ENCODE results near the gene ERFL.

DNA sequence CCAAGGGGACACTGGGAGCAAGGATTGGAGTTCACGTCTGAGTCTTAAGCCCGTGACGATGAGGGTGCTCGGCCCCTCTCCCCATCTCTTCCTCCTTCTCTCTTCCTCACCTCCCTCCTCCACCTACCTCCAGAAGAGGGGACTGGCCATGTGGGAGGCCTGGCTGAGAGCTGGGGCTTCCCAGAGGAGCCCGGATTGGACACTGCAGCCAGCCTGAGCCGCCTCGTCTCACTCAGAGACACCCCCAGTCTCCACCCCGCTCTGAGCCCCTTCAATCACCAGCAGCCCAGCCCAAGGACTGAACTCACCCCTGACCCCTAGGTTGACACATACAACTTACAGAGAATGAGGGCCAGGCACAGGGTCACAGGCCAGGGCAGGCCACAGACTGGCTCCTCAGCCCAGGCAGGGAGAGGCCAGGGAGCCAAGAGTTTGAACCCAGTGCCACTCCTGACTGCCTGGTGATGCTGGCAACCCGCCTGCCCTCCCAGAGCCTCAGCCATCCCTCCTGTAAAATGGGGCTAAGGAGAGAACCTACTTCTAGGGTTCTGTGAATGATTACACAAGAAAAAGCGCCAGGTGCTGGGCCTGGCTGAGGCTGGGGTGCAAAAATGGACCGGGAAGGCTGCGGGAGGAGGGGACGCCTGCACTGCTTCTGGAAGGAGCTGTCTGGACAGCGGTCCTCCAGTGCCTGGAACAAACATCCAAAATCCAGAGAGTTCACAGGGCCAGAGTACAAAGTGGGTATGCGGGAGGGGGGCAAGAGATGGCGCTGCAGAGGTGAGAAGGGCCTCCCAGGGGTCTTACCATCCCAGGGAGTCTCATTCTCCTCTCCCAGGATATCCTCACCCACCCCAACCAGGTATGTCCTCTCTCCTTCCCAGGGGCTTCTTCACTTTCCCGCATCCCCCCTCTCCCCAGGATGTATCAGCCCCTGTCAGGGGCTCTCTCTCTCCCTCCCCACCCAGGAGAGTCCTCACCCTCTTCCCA is 50.0 kb downstream of the ERFL start:
- TF ChIP-seq, protein P1, sequence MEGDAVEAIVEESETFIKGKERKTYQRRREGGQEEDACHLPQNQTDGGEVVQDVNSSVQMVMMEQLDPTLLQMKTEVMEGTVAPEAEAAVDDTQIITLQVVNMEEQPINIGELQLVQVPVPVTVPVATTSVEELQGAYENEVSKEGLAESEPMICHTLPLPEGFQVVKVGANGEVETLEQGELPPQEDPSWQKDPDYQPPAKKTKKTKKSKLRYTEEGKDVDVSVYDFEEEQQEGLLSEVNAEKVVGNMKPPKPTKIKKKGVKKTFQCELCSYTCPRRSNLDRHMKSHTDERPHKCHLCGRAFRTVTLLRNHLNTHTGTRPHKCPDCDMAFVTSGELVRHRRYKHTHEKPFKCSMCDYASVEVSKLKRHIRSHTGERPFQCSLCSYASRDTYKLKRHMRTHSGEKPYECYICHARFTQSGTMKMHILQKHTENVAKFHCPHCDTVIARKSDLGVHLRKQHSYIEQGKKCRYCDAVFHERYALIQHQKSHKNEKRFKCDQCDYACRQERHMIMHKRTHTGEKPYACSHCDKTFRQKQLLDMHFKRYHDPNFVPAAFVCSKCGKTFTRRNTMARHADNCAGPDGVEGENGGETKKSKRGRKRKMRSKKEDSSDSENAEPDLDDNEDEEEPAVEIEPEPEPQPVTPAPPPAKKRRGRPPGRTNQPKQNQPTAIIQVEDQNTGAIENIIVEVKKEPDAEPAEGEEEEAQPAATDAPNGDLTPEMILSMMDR (conservative IDR thresholded peaks at IDR 0.05) = no peak
- TF ChIP-seq ZFX (IDR thresholded peaks at IDR 0.05) = no peak
